HepG2 (cell line): ENCODE results near the gene PIP4K2C. TPM values are rescaled to one million over a fixed set of nuclear protein-coding genes. Genes with fewer than 3 reads are reported as not detected.

ENCODE experiments used
- HDAC2 ChIP-seq: sonication (generic); formaldehyde crosslinking; IDR thresholded peaks from 2 replicates; pipeline ENCODE4 v1.4.0; 2020; ENCODE audit warnings: missing genetic modification reagents
- IRF2 ChIP-seq: IDR thresholded peaks from 2 replicates; pipeline ENCODE4 v1.6.1; 2018; ENCODE audit warnings: missing genetic modification reagents, missing compliant biosample characterization
- ISX ChIP-seq: sonication (generic); formaldehyde crosslinking; conservative IDR thresholded peaks from 2 replicates; pipeline ENCODE4 v1.5.0; 2020; ENCODE audit warnings: missing genetic modification reagents
- KIAA2018 ChIP-seq: sonication (generic); formaldehyde crosslinking; IDR thresholded peaks from 2 replicates; pipeline ENCODE4 v1.5.0; 2020; ENCODE audit warnings: mild to moderate bottlenecking, missing genetic modification reagents, borderline replicate concordance
- NFAT5 ChIP-seq: sonication (generic); formaldehyde crosslinking; IDR thresholded peaks from 2 replicates; pipeline ENCODE4 v1.4.0; 2020; ENCODE audit warnings: missing genetic modification reagents
- NFE2L2 ChIP-seq: fragments of 150-350 bp; IDR thresholded peaks from 2 replicates; pipeline ENCODE4 v1.6.1; 2014; ENCODE audit warnings: low read length
- SIN3A ChIP-seq: IDR thresholded peaks from 2 replicates; pipeline ENCODE4 v1.6.1; 2011; ENCODE audit warnings: low read depth, mild to moderate bottlenecking, control low read depth, low read length, borderline replicate concordance
- SNAPC2 ChIP-seq: sonication (generic); formaldehyde crosslinking; IDR thresholded peaks from 2 replicates; pipeline ENCODE4 v1.8.1; 2022; ENCODE audit warnings: mild to moderate bottlenecking, missing genetic modification reagents
- ZFP36L1 ChIP-seq: sonication (generic); formaldehyde crosslinking; IDR thresholded peaks from 2 replicates; pipeline ENCODE4 v1.8.0; 2022; ENCODE audit warnings: mild to moderate bottlenecking, missing genetic modification reagents, moderate library complexity
- ZKSCAN1 ChIP-seq: fragments of 150-350 bp; IDR thresholded peaks from 2 replicates; pipeline ENCODE4 v1.6.1; 2014; ENCODE audit warnings: low read length
- ZNF180 ChIP-seq: sonication (generic); formaldehyde crosslinking; IDR thresholded peaks from 2 replicates; pipeline ENCODE4 v1.4.0; 2020; ENCODE audit warnings: low read depth, missing genetic modification reagents, borderline replicate concordance
- ZNF567 ChIP-seq: sonication (generic); formaldehyde crosslinking; IDR thresholded peaks from 2 replicates; pipeline ENCODE4 v1.8.1; 2023; ENCODE audit warnings: mild to moderate bottlenecking, missing genetic modification reagents, borderline replicate concordance
- ZNF740 ChIP-seq: sonication (generic); formaldehyde crosslinking; IDR thresholded peaks from 2 replicates; pipeline ENCODE4 v1.4.0; 2020; ENCODE audit warnings: missing genetic modification reagents
- polyA plus RNA-seq, 8 experiments: library from polyadenylated mRNA; depleted of rRNA in 3 of 8; stranded (reverse) in 7 of 8; unstranded in 1 of 8; fragments of >200 nt; fragmentation: Illumina TruSeq in 4 of 8; extraction: Trizol in 4 of 8; gene quantifications; 2 replicates each; pipeline versions ENCODE4 v1.2.1 to v1.2.3, GENCODE V29; 2011 to 2016; ENCODE audit warnings: low read depth in 4 of 8, missing spikeins in 1 of 8, mixed read lengths in 1 of 8; ENCODE audit not compliant: insufficient read depth in 1 of 8
- total RNA-seq, 5 experiments: library from RNA; depleted of rRNA; stranded (reverse); fragments of >200 nt; fragmentation: Illumina TruSeq; extraction: Trizol; gene quantifications; 2 replicates each; pipeline ENCODE4 v1.2.3, GENCODE V29; 2016; ENCODE audit warnings: low read depth in 1 of 5
- TF ChIP-seq, protein P1 (sequence below): sonication (generic); formaldehyde crosslinking; IDR thresholded peaks from 2 replicates; pipeline ENCODE4 v1.8.0; 2022; ENCODE audit warnings: mild to moderate bottlenecking, missing genetic modification reagents, moderate library complexity

The PIP4K2C gene
- total and polyA plus RNA-seq, 2 of the 13 experiments (the other 11 are each of a cell fraction or from before 2014, with no cell fraction given): 23.3 to 26.4 TPM

- TF ChIP-seq KIAA2018 (CRISPR knock-in tag) (no peak), ZKSCAN1 (no peak), NFE2L2 (no peak), HDAC2 (no peak), IRF2 (peak; percentile 46; the same call in 1 of the 2 replicates), ISX (CRISPR knock-in tag) (no peak), SNAPC2 (CRISPR knock-in tag) (no peak), ZNF567 (CRISPR knock-in tag) (no peak), ZNF740 (CRISPR knock-in tag) (no peak), SIN3A (no peak), ZNF180 (CRISPR knock-in tag) (no peak), NFAT5 (CRISPR knock-in tag) (0 out of 2 replicates have a peak, but pooled peaks have one; percentile 58), ZFP36L1 (no peak)
- TF ChIP-seq, protein P1, sequence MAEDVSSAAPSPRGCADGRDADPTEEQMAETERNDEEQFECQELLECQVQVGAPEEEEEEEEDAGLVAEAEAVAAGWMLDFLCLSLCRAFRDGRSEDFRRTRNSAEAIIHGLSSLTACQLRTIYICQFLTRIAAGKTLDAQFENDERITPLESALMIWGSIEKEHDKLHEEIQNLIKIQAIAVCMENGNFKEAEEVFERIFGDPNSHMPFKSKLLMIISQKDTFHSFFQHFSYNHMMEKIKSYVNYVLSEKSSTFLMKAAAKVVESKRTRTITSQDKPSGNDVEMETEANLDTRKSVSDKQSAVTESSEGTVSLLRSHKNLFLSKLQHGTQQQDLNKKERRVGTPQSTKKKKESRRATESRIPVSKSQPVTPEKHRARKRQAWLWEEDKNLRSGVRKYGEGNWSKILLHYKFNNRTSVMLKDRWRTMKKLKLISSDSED (CRISPR knock-in tag): no peak
Measured at GRCh38 chr12:57632958-57633840, 42.2 kb downstream of the PIP4K2C start, which contains the start of gene B4GALNT1 (continued).
